H1 (cell line): ENCODE results near the gene SH3BP2. TPM values are rescaled to one million over a fixed set of nuclear protein-coding genes. Genes with fewer than 3 reads are reported as not detected.

ENCODE experiments used
- CTCF ChIA-PET: fragments of 300-600 bp; sonication (Branson Sonifier 250); formaldehyde crosslinking; loops from one replicate; lab custom pipeline; 2021; ENCODE audit not compliant: partially characterized antibody; lab: Charles Lee
- POLR2A ChIA-PET: fragments of 300-600 bp; sonication (Branson Sonifier 250); formaldehyde crosslinking; loops from one replicate; lab custom pipeline; 2021; ENCODE audit warnings: inconsistent platforms; ENCODE audit not compliant: partially characterized antibody; lab: Charles Lee
- DNase-seq, 2 experiments: peaks; one replicate each; pipeline versions ENCODE4 v3.0.0 to v3.0.0-alpha.2; 2010 to 2022; ENCODE audit warnings: low spot score in 2 of 2, low read depth in 1 of 2, mixed read lengths in 1 of 2
- FAIRE-seq: peaks from 2 replicates; lab custom pipeline; 2011; peaks lifted over from hg19 to GRCh38; lab: Jason Lieb, UNC
- H2AFZ ChIP-seq: 2 replicates; pipeline ENCODE4 v1.8.1; 2012; ENCODE audit warnings: low read length, inconsistent platforms
- H2AK5ac ChIP-seq: 2 replicates; pipeline ENCODE4 v1.6.1; 2013; ENCODE audit warnings: low read depth, low read length
- H2BK120ac ChIP-seq: replicated peaks from 2 replicates; pipeline ENCODE3; 2013; ENCODE audit warnings: low read depth, low read length, inconsistent platforms
- H2BK12ac ChIP-seq: 2 replicates; pipeline ENCODE4 v1.6.1; 2013; ENCODE audit warnings: low read depth, low read length
- H2BK15ac ChIP-seq: 2 replicates; pipeline ENCODE4 v1.6.1; 2013; ENCODE audit warnings: low read length
- H2BK20ac ChIP-seq: 2 replicates; pipeline ENCODE4 v1.6.1; 2013; ENCODE audit warnings: low read length
- H2BK5ac ChIP-seq: 2 replicates; pipeline ENCODE4 v1.6.1; 2013; ENCODE audit warnings: low read depth, low read length
- H3K14ac ChIP-seq: 2 replicates; pipeline ENCODE4 v1.6.1; 2013; ENCODE audit warnings: inconsistent platforms; ENCODE audit not compliant: insufficient read length
- H3K18ac ChIP-seq: 2 replicates; pipeline ENCODE4 v1.6.1; 2013; ENCODE audit warnings: low read length; ENCODE audit errors: extremely low read depth
- H3K23ac ChIP-seq: 2 replicates; pipeline ENCODE4 v1.6.1; 2013; ENCODE audit warnings: inconsistent platforms; ENCODE audit not compliant: insufficient read length
- H3K23me2 ChIP-seq: 2 replicates; pipeline ENCODE4 v1.6.1; 2013; ENCODE audit warnings: low read depth, low read length
- H3K27ac ChIP-seq: 2 replicates; pipeline ENCODE4 v1.6.1; 2011; ENCODE audit warnings: low read depth, low read length, inconsistent platforms
- H3K27me3 ChIP-seq, 4 experiments: replicated peaks in 1 of 4; 1 replicate in 1 of 4; 2 replicates in 3 of 4; pipeline versions ENCODE4 v1.6.1 to v1.8.1; 2011 to 2013; ENCODE audit warnings: low read length in 3 of 4, mild to moderate bottlenecking in 3 of 4, inconsistent platforms in 2 of 4, mixed read lengths in 2 of 4, moderate library complexity in 1 of 4; ENCODE audit not compliant: control insufficient read depth in 3 of 4, insufficient read depth in 3 of 4; ENCODE audit errors: extremely low read depth in 1 of 4
- H3K36me3 ChIP-seq, 4 experiments: 2 replicates each; pipeline versions ENCODE4 v1.6.1 to v1.8.1; 2011 to 2013; ENCODE audit warnings: mild to moderate bottlenecking in 4 of 4, low read length in 3 of 4, moderate library complexity in 2 of 4, control low read depth in 1 of 4, inconsistent platforms in 1 of 4; ENCODE audit not compliant: insufficient read depth in 4 of 4, control insufficient read depth in 2 of 4
- H3K4ac ChIP-seq: replicated peaks from 2 replicates; pipeline ENCODE3; 2013; ENCODE audit warnings: low read length, low read depth, mixed read lengths, inconsistent platforms; ENCODE audit not compliant: insufficient read length
- H3K4me1 ChIP-seq, 4 experiments: replicated peaks in 1 of 4; 1 replicate in 1 of 4; 2 replicates in 3 of 4; pipeline versions ENCODE4 v1.6.1 to v1.8.1; 2011 to 2013; ENCODE audit warnings: low read length in 3 of 4, inconsistent platforms in 2 of 4, mixed read lengths in 1 of 4; ENCODE audit not compliant: insufficient read depth in 4 of 4, control insufficient read depth in 3 of 4
- H3K4me2 ChIP-seq, 2 experiments: 2 replicates each; pipeline versions ENCODE4 v1.6.1 to v1.8.1; 2011 to 2013; ENCODE audit warnings: low read depth in 2 of 2, low read length in 2 of 2, control low read depth in 1 of 2, inconsistent platforms in 1 of 2, mild to moderate bottlenecking in 1 of 2; ENCODE audit not compliant: insufficient read depth in 1 of 2
- H3K4me3 ChIP-seq, 4 experiments: fragments of 200-600, 300-600 bp in 1 of 4; sonication (generic), shearing (Covaris generic), sonication (Bioruptor Twin) in 1 of 4; 2 replicates each; pipeline versions ENCODE4 v1.5.1 to v1.8.1; 2011 to 2016; ENCODE audit warnings: low read length in 4 of 4, low read depth in 3 of 4, control low read depth in 2 of 4, inconsistent platforms in 2 of 4, mild to moderate bottlenecking in 2 of 4, mixed read lengths in 1 of 4, moderate library complexity in 1 of 4; ENCODE audit not compliant: insufficient read depth in 2 of 4; ENCODE audit errors: extremely low read depth in 1 of 4
- H3K56ac ChIP-seq: replicated peaks from 2 replicates; pipeline ENCODE3; 2013; ENCODE audit warnings: low read depth, mild to moderate bottlenecking, mixed read lengths, low read length, inconsistent platforms; ENCODE audit not compliant: insufficient read length
- H3K79me1 ChIP-seq: 2 replicates; pipeline ENCODE4 v1.6.1; 2013; ENCODE audit warnings: low read depth, low read length, control low read depth
- H3K79me2 ChIP-seq, 2 experiments: 2 replicates each; pipeline versions ENCODE4 v1.6.1 to v1.8.1; 2012 to 2013; ENCODE audit warnings: low read length in 2 of 2, mild to moderate bottlenecking in 2 of 2, inconsistent platforms in 1 of 2; ENCODE audit not compliant: insufficient read depth in 2 of 2, control insufficient read depth in 1 of 2
- H3K9ac ChIP-seq, 4 experiments: replicated peaks in 1 of 4; 1 replicate in 1 of 4; 2 replicates in 3 of 4; pipeline versions ENCODE4 v1.6.1 to v1.8.1; 2011 to 2013; ENCODE audit warnings: low read depth in 3 of 4, low read length in 3 of 4, control low read depth in 2 of 4, mild to moderate bottlenecking in 2 of 4, moderate library complexity in 2 of 4, inconsistent platforms in 1 of 4; ENCODE audit errors: extremely low read depth in 1 of 4
- H3K9me3 ChIP-seq, 2 experiments: 2 replicates each; pipeline versions ENCODE4 v1.6.1 to v1.8.1; 2012 to 2013; ENCODE audit warnings: mild to moderate bottlenecking in 2 of 2, moderate library complexity in 2 of 2, control low read depth in 1 of 2, inconsistent platforms in 1 of 2, low read depth in 1 of 2, low read length in 1 of 2, mixed read lengths in 1 of 2; ENCODE audit not compliant: insufficient read depth in 2 of 2
- H4K20me1 ChIP-seq, 2 experiments: replicated peaks in 1 of 2; 2 replicates each; pipeline versions ENCODE3 to v1.8.1; 2011 to 2013; ENCODE audit warnings: inconsistent platforms in 2 of 2, low read length in 2 of 2, mild to moderate bottlenecking in 1 of 2; ENCODE audit not compliant: insufficient read depth in 2 of 2, control insufficient read depth in 1 of 2
- H4K5ac ChIP-seq: 2 replicates; pipeline ENCODE4 v1.6.1; 2013; ENCODE audit warnings: low read length, low read depth, mixed read lengths, inconsistent platforms; ENCODE audit not compliant: insufficient read length
- H4K8ac ChIP-seq: 2 replicates; pipeline ENCODE4 v1.8.0; 2013; ENCODE audit warnings: mild to moderate bottlenecking, moderate library complexity, low read length, inconsistent platforms; ENCODE audit not compliant: insufficient read depth; ENCODE audit errors: extremely low read depth
- H4K91ac ChIP-seq: replicated peaks from 2 replicates; pipeline ENCODE3; 2013; ENCODE audit warnings: low read length, mixed read lengths, inconsistent platforms; ENCODE audit not compliant: insufficient read length
- POLR2A ChIP-seq, 2 experiments: IDR thresholded peaks; 1 replicate in 1 of 2; 2 replicates in 1 of 2; pipeline ENCODE4 v1.6.1; 2011; ENCODE audit warnings: low read depth in 2 of 2, low read length in 2 of 2, mild to moderate bottlenecking in 2 of 2; ENCODE audit errors: control extremely low read depth in 1 of 2
- POU5F1 ChIP-seq: IDR thresholded peaks from 2 replicates; pipeline ENCODE4 v1.6.1; 2011; ENCODE audit warnings: low read depth, mild to moderate bottlenecking, low read length, moderate library complexity
- RNF2 ChIP-seq: fragments of 200-900, 300-1000 bp; sonication (generic); IDR thresholded peaks from 2 replicates; pipeline ENCODE4 v1.7.1; 2016; ENCODE audit warnings: borderline replicate concordance, low read depth, mild to moderate bottlenecking, antibody characterized with exemption, low read length; ENCODE audit not compliant: poor library complexity, severe bottlenecking; ENCODE audit errors: missing control alignments
- TBP ChIP-seq: IDR thresholded peaks from 2 replicates; pipeline ENCODE4 v1.6.1; 2011; ENCODE audit warnings: low read depth, low read length, improper control_type of control experiment
- WGBS, 2 experiments: shearing (Covaris generic) in 1 of 2; methylation state at CpG; one replicate each; pipeline versions ENCODE4 v1.1.6 to v1.1.7; 2013 to 2015; ENCODE audit warnings: low lambda C conversion rate in 2 of 2, mixed read lengths in 2 of 2, inconsistent platforms in 1 of 2, low coverage in 1 of 2, missing lambda C conversion rate in 1 of 2; ENCODE audit not compliant: insufficient replicate concordance in 2 of 2, insufficient coverage in 1 of 2, insufficient read length in 1 of 2; ENCODE audit errors: extremely low coverage in 1 of 2, missing lambda C conversion rate in 1 of 2; 5-methylcytosine and 5-hydroxymethylcytosine counted together
- polyA plus RNA-seq, 7 experiments: library from polyadenylated mRNA; depleted of rRNA in 3 of 7; stranded (reverse) in 5 of 7; unstranded in 2 of 7; fragments of >200 nt in 5 of 7; fragments of 200-250 nt in 2 of 7; gene quantifications; 1 replicate in 5 of 7; 2 replicates in 1 of 7; 4 replicates in 1 of 7; pipeline versions ENCODE4 v1.2.1 to v1.2.3, GENCODE V29; 2011 to 2013; ENCODE audit warnings: missing spikeins in 2 of 7, mixed read lengths in 2 of 7
- total RNA-seq: library from RNA; stranded (reverse); fragmentation: NEBNext Ultra II Directional; extraction: Animal tissue kit (Norgen Biotek cat#: 25700); gene quantifications from 2 replicates; pipeline ENCODE4 v1.2.1, GENCODE V29; 2021

The SH3BP2 gene
- total and polyA plus RNA-seq, 2 of the 8 experiments (the other 6 are each of a cell fraction or from before 2014, with no cell fraction given), result 27.4 to 31.4 TPM

- POLR2A ChIA-PET, result interaction anchor here (0.6 to 1.9 kb wide), 7 partner anchors 9 to 84 kb away, joined by 3 to 4 read pairs (median 3); no protein-coding TSS in a partner anchor
These were observed 69.6 kb downstream of the SH3BP2 start for GRCh38 chr4:2862528-2862927.

More at GRCh38 chr4:2862528-2862927, 69.6 kb downstream of the SH3BP2 start:
- Histone ChIP-seq H3K36me3 (no peaks in the 10 kb centered on the region), H3K4me1 (peaks cover 6 to 23% (median 8%) of the 10 kb centered on the region in 4 experiments; a peak in 6 of 7 replicates), H3K79me2 (peaks cover 0 to 90% of the 10 kb centered on the region in 2 experiments; a peak in 3 of 4 replicates), H4K8ac (no peak overlapping the region), H2AFZ (no peak overlapping the region), H3K4ac (no peak overlapping the region), H3K27ac (no peak overlapping the region), H3K18ac (no peak overlapping the region), H2BK20ac (no peak overlapping the region), H2BK120ac (no peak overlapping the region), H2BK15ac (0 out of 2 replicates have a peak overlapping the region, but pooled peaks have one; percentile 22), H3K4me3 (no peak overlapping the region), H4K91ac (no peak overlapping the region), H3K4me2 (peak overlapping the region; percentile 1 to 56; a peak in 3 of 4 replicates), H3K79me1 (no peaks in the 10 kb centered on the region; the same call in 1 of the 2 replicates), H3K9ac (no peak overlapping the region), H3K14ac (no peak overlapping the region)
- CTCF ChIA-PET, result interaction anchor here (1.0 to 3.8 kb wide), 5 partner anchors 11 to 92 kb away, joined by 3 to 19 read pairs (median 6); no protein-coding TSS in a partner anchor
- TF ChIP-seq RNF2 (no peak), POU5F1 (no peak), TBP (no peak), POLR2A (IDR thresholded peaks at IDR 0.05; ENCODE audit: control extremely low read depth in 1 of 2, low read depth in 2 of 2, low read length in 2 of 2) (no peak)
- TF ChIP-seq, all 59 proteins: peak for 0
- Histone ChIP-seq H3K56ac (no peak overlapping the region), H3K9me3 (no peaks in the 10 kb centered on the region), H4K5ac (no peak overlapping the region), H2BK12ac (no peak overlapping the region), H3K27me3 (no peaks in the 10 kb centered on the region), H3K23me2 (no peaks in the 10 kb centered on the region), H4K20me1 (peaks cover 3 to 6% of the 10 kb centered on the region in 2 experiments), H3K23ac (no peak overlapping the region), H2AK5ac (no peak overlapping the region), H2BK5ac (no peak overlapping the region)
- DNase-seq, result peak; percentile 43 to 44
- FAIRE-seq, result no peak
- WGBS, 2 experiments, result 41% methylated on average over 1 of the region's 1 CpG; no CpG with 5 or more reads in 1 of the 2 experiments
